Measurements from ENCODE around the gene IL17C.

Gene IL17C

GRCh38 chr16:88687254-88687576, 48.8 kb downstream of the IL17C start:
- Mint-ChIP-seq H3K27me3 (no peaks in the 10 kb centered on the region), H3K4me3 (no peak overlapping the region), H3K4me1 (peaks cover 78% of the 10 kb centered on the region), H3K27ac (no peak overlapping the region), H3K9me3 (no peaks in the 10 kb centered on the region)
- DNase-seq: no peak
- no peak for ATAC-seq

DNA sequence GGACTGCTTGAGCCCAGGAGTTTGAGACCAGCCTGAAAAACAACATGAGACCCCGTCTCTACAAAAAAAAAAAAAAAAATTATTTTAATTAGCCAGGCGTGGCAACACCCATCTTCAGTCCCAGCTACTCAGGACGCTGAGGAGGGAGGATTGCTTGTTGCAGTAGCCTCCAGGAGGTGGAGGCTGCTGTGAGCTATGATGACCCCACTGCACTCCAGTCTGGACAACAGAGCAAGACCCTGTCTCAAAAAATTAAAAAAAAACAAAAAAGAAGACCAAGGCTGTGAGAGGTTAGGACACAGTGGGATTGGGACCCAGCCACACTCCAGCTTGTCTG, 49.3 kb downstream of the IL17C start:
- H3K27me3 Mint-ChIP-seq: no peaks in the 10 kb centered on the region
- DNase-seq: no peak
- no peak for ATAC-seq
- H3K9me3 Mint-ChIP-seq: no peaks in the 10 kb centered on the region
- peaks cover 78% of the 10 kb centered on the region for H3K4me1 Mint-ChIP-seq
- H3K4me3 Mint-ChIP-seq: no peak overlapping the region
- H3K27ac Mint-ChIP-seq: no peak overlapping the region

GRCh38 chr16:88688013-88688778, 49.8 kb downstream of the IL17C start:
- Mint-ChIP-seq H3K27ac (no peak overlapping the region), H3K27me3 (no peaks in the 10 kb centered on the region), H3K4me3 (no peak overlapping the region), H3K4me1 (peaks cover 79% of the 10 kb centered on the region), H3K9me3 (no peaks in the 10 kb centered on the region)
- ATAC-seq (no peak), DNase-seq (no peak)
